AG10803 (cell line): ENCODE measurements around the gene SENP1.

Experiments used
- DNase-seq: peaks from one replicate; pipeline ENCODE4 v3.0.0; 2010; ENCODE audit warnings: low read depth
- H3K4me3 ChIP-seq: 2 replicates; pipeline ENCODE4 v1.5.1; 2011; ENCODE audit warnings: mild to moderate bottlenecking, low read length, control low read depth
- TF ChIP-seq, protein P1 (sequence below): conservative IDR thresholded peaks from 2 replicates; pipeline ENCODE4 v1.5.1; 2011; ENCODE audit warnings: mild to moderate bottlenecking, low read length, control low read depth, inconsistent platforms

The SENP1 gene

GRCh38 chr12:48005001-48005749 is 100.7 kb downstream of the SENP1 start:
- no peak overlapping the region for H3K4me3 ChIP-seq
- TF ChIP-seq, protein P1, sequence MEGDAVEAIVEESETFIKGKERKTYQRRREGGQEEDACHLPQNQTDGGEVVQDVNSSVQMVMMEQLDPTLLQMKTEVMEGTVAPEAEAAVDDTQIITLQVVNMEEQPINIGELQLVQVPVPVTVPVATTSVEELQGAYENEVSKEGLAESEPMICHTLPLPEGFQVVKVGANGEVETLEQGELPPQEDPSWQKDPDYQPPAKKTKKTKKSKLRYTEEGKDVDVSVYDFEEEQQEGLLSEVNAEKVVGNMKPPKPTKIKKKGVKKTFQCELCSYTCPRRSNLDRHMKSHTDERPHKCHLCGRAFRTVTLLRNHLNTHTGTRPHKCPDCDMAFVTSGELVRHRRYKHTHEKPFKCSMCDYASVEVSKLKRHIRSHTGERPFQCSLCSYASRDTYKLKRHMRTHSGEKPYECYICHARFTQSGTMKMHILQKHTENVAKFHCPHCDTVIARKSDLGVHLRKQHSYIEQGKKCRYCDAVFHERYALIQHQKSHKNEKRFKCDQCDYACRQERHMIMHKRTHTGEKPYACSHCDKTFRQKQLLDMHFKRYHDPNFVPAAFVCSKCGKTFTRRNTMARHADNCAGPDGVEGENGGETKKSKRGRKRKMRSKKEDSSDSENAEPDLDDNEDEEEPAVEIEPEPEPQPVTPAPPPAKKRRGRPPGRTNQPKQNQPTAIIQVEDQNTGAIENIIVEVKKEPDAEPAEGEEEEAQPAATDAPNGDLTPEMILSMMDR, result no peak
- DNase-seq, result no peak

GRCh38 chr12:48004053-48004941 is 101.6 kb downstream of the SENP1 start, which contains the start of gene COL2A1:
Gene COL2A1 (minus strand): TSS chr12:48004476. CDS start chr12:48004321, 155 bp downstream.
- TF ChIP-seq, protein P1, result no peak
- peak within 1 kb of the TSS; percentile 12; the same call in 1 of the 2 replicates for H3K4me3 ChIP-seq
- DNase-seq, result peak; percentile 7

DNA sequence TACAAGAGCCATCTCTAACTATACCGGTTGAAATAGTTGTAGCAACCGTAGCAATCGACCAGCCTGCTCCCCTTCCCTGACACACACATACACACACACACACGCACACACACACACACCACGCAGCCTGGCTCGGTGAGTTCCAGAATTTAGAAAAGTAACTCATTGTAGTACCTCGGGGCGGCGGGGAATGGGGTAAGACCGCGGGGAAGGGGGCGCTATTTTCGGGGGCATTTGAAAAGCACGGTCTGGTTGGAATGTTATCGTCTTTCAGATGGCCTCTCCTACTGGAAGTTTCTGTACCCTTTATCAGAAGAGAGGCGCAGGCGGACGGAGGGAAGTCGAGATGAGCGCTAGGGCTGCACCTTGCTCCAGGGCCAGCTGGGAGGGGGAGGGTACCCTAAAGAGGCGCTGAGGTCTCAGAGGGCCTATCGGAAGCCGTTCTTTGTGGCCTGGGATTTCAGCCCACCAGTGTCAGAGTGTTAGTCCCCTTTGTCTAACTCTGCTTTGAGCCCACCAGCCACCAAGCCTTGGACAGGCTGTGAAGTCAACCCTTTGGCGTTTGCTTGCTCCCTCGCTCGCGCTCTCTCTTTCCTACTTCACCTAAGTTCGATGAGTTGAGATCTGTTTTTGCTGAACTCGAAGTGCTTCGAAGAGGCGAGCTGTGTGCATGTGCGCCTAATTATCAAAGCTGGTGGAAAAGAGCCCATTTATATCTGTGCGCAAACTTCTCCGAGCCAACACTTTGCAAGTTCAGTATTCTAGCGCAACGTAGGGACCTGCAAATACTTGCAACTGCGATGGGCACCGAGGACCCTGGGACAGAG is 102.4 kb downstream of the SENP1 start:
- DNase-seq, result peak; percentile 9
- peak overlapping the region; percentile 12; the same call in 1 of the 2 replicates for H3K4me3 ChIP-seq
- TF ChIP-seq, protein P1, result no peak

GRCh38 chr12:48002773-48003218 is 103.1 kb downstream of the SENP1 start:
- TF ChIP-seq, protein P1, result no peak
- peak; percentile 21 for DNase-seq
- peak overlapping the region; percentile 63; the same call in 1 of the 2 replicates for H3K4me3 ChIP-seq

GRCh38 chr12:48002414-48002730 is 103.5 kb downstream of the SENP1 start:
- no peak for DNase-seq
- peak overlapping the region; percentile 63 for H3K4me3 ChIP-seq
- TF ChIP-seq, protein P1, result no peak

DNA sequence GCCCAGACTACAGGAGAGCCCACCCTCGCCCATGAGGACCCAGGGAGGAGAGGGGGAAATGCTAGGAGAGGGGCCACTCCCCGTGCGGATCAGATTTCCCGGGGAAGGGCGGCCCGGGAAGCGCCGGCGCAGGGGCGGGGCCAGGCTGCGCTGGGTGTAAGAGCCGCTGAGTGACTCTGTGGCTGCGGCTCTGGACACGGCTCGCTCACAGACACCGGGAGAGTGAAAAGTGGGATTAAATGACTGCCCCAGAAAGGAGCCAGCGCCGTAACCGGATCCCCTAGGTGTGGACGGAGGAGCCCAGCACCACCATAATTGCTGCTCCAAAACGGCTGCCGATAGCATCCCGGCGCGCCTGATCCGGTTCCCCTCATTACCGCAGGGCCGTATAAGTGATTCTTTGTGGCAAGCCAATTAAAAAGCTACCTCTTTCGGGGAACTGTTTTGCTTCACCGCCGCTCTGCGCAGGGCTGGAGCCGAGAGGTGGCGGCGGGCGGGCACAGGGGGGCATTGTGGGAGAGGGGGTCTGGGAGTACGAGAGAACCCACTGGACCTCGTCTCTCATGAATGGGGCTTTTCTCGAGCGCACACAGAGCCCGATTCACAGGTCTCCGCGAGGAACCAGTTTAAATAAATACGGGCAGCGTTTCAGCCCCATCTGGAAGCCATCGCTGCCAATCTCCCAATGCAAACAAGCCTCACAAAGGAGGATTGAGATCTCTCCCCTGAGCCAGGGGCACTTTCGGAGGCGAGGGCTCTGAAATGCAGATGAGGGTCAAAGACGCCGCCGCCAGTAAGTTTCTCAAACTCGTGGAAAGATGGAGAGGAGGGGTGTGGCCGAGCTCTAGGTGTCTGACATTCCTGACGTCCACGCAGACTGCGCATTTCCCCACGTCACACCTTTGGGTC is 104.1 kb downstream of the SENP1 start:
- DNase-seq, result peak; percentile 16
- peak overlapping the region; percentile 63 for H3K4me3 ChIP-seq
- TF ChIP-seq, protein P1, result no peak
